HG03280 (cell line): ENCODE data around the gene IMP4.

Experiments used
- ATAC-seq: cut with Tn5 transposase; IDR thresholded peaks from one replicate; pipeline ENCODE4 v1.9.1; 2021; ENCODE audit warnings: mild to moderate bottlenecking, moderate library complexity; ENCODE audit not compliant: unreplicated experiment

Gene IMP4

GRCh38 chr2:130336150-130336876 lies 6.4 kb upstream of the IMP4 start:
- no peak for ATAC-seq

GRCh38 chr2:130336877-130337734 lies 5.6 kb upstream of the IMP4 start:
- ATAC-seq, result no peak

GRCh38 chr2:130337735-130338325 lies 4.9 kb upstream of the IMP4 start:
- ATAC-seq, result no peak

GRCh38 chr2:130338793-130339345 lies 3.8 kb upstream of the IMP4 start:
- ATAC-seq, result no peak

- no peak for ATAC-seq
Observed at GRCh38 chr2:130339885-130340745, 2.6 kb upstream of the IMP4 start.

GRCh38 chr2:130341562-130342019 lies 1.1 kb upstream of the IMP4 start:
- no peak for ATAC-seq

- peak; percentile 78 for ATAC-seq
Observed at GRCh38 chr2:130342020-130342532, 621 bp upstream of the IMP4 start.

- no peak for ATAC-seq
Observed at GRCh38 chr2:130344578-130344977, 1.9 kb downstream of the IMP4 start.

- ATAC-seq, result no peak
Observed at GRCh38 chr2:130345091-130345490, 2.4 kb downstream of the IMP4 start.

GRCh38 chr2:130345611-130346010 lies 2.9 kb downstream of the IMP4 start:
- no peak for ATAC-seq

GRCh38 chr2:130346041-130346740 lies 3.5 kb downstream of the IMP4 start:
- no peak for ATAC-seq

GRCh38 chr2:130346741-130347066 lies 4.0 kb downstream of the IMP4 start:
- no peak for ATAC-seq

GRCh38 chr2:130347220-130347925 lies 4.7 kb downstream of the IMP4 start:
- ATAC-seq, result no peak

GRCh38 chr2:130349174-130349573 lies 6.5 kb downstream of the IMP4 start:
- ATAC-seq, result no peak

- no peak for ATAC-seq
Observed at GRCh38 chr2:130351711-130352110, 9.0 kb downstream of the IMP4 start.

- ATAC-seq, result no peak
Observed at GRCh38 chr2:130352237-130352636, 9.5 kb downstream of the IMP4 start.

- no peak for ATAC-seq
Observed at GRCh38 chr2:130353291-130354138, 10.8 kb downstream of the IMP4 start.

- ATAC-seq, result no peak
Observed at GRCh38 chr2:130354139-130354428, 11.4 kb downstream of the IMP4 start.
